Panc1 (cell line): ENCODE measurements around the gene AGPAT4.

ENCODE experiments used
- CTCF ChIP-seq: fragments of 450-650 bp; IDR thresholded peaks from 2 replicates; pipeline ENCODE4 v1.5.1; 2017; ENCODE audit warnings: mild to moderate bottlenecking
- POLR2AphosphoS5 ChIP-seq: IDR thresholded peaks from 2 replicates; pipeline ENCODE4 v1.6.1; 2012; ENCODE audit warnings: mild to moderate bottlenecking, low read depth, low read length, moderate library complexity

- TF ChIP-seq POLR2AphosphoS5 = no peak
- TF ChIP-seq CTCF = no peak
These were observed 109.7 kb downstream of the AGPAT4 start for GRCh38 chr6:161164182-161164625.
